ENCODE measurements around the gene MAP1LC3B. TPM values are rescaled to one million over a fixed set of nuclear protein-coding genes. Genes with fewer than 3 reads are reported as not detected.

Gene MAP1LC3B
- total RNA-seq, 1 donor, result 44.5 TPM

GRCh38 chr16:87407511-87408112 lies 15.5 kb downstream of the MAP1LC3B start:
- Histone ChIP-seq H3K9me3 (ENCODE audit: low read depth, low read length) (no peaks in the 10 kb centered on the region), H3K4me1 (ENCODE audit: insufficient read depth, low read length) (no peaks in the 10 kb centered on the region), H3K4me2 (ENCODE audit: insufficient read depth, low read length) (peak overlapping the region; percentile 28), H3K27me3 (ENCODE audit: insufficient read depth, low read length) (no peaks in the 10 kb centered on the region), H3K4me3 (ENCODE audit: insufficient read depth, low read length) (no peak overlapping the region), H3K79me2 (ENCODE audit: insufficient read depth, low read length) (peaks cover 8% of the 10 kb centered on the region), H2AFZ (ENCODE audit: low read length) (peak overlapping the region; percentile 9), H4K20me1 (ENCODE audit: insufficient read depth, low read length) (peaks cover 9% of the 10 kb centered on the region), H3K36me3 (ENCODE audit: insufficient read depth, low read length) (peaks cover 75% of the 10 kb centered on the region), H3K27ac (ENCODE audit: low read depth, low read length) (peak overlapping the region; percentile 12)
- DNase-seq (ENCODE audit: insufficient read length, low spot score, missing footprints), result no peak
- no peak for TF ChIP-seq CTCF (IDR thresholded peaks at IDR 0.05; ENCODE audit: extremely low read depth, low read depth, low read length)

- H4K20me1 ChIP-seq (ENCODE audit: insufficient read depth, low read length), result peaks cover 6% of the 10 kb centered on the region
- H3K4me3 ChIP-seq (ENCODE audit: insufficient read depth, low read length), result no peak overlapping the region
- no peak for TF ChIP-seq CTCF (IDR thresholded peaks at IDR 0.05; ENCODE audit: extremely low read depth, low read depth, low read length)
- H3K9me3 ChIP-seq (ENCODE audit: low read depth, low read length), result no peaks in the 10 kb centered on the region
- H3K36me3 ChIP-seq (ENCODE audit: insufficient read depth, low read length), result peaks cover 66% of the 10 kb centered on the region
- no peak overlapping the region for H3K4me2 ChIP-seq (ENCODE audit: insufficient read depth, low read length)
- peaks cover 8% of the 10 kb centered on the region for H3K79me2 ChIP-seq (ENCODE audit: insufficient read depth, low read length)
- no peaks in the 10 kb centered on the region for H3K4me1 ChIP-seq (ENCODE audit: insufficient read depth, low read length)
- H3K27me3 ChIP-seq (ENCODE audit: insufficient read depth, low read length), result no peaks in the 10 kb centered on the region
- no peak overlapping the region for H2AFZ ChIP-seq (ENCODE audit: low read length)
- no peak for DNase-seq (ENCODE audit: insufficient read length, low spot score, missing footprints)
- H3K27ac ChIP-seq (ENCODE audit: low read depth, low read length), result no peak overlapping the region
Measured at GRCh38 chr16:87409153-87409552, 17.0 kb downstream of the MAP1LC3B start.

- Histone ChIP-seq H3K27ac (ENCODE audit: low read depth, low read length) (no peak overlapping the region), H2AFZ (ENCODE audit: low read length) (no peak overlapping the region), H3K79me2 (ENCODE audit: insufficient read depth, low read length) (peaks cover 7% of the 10 kb centered on the region), H3K4me1 (ENCODE audit: insufficient read depth, low read length) (no peaks in the 10 kb centered on the region), H3K4me2 (ENCODE audit: insufficient read depth, low read length) (no peak overlapping the region), H4K20me1 (ENCODE audit: insufficient read depth, low read length) (peaks cover 6% of the 10 kb centered on the region), H3K9me3 (ENCODE audit: low read depth, low read length) (no peaks in the 10 kb centered on the region), H3K27me3 (ENCODE audit: insufficient read depth, low read length) (no peaks in the 10 kb centered on the region), H3K36me3 (ENCODE audit: insufficient read depth, low read length) (peaks cover 60% of the 10 kb centered on the region), H3K4me3 (ENCODE audit: insufficient read depth, low read length) (no peak overlapping the region)
- no peak for DNase-seq (ENCODE audit: insufficient read length, low spot score, missing footprints)
- TF ChIP-seq CTCF (IDR thresholded peaks at IDR 0.05; ENCODE audit: extremely low read depth, low read depth, low read length), result no peak
Measured at GRCh38 chr16:87409781-87410180, 17.6 kb downstream of the MAP1LC3B start.

- Histone ChIP-seq H3K79me2 (ENCODE audit: insufficient read depth, low read length) (peaks cover 5% of the 10 kb centered on the region), H3K4me3 (ENCODE audit: insufficient read depth, low read length) (no peak overlapping the region), H3K27me3 (ENCODE audit: insufficient read depth, low read length) (no peaks in the 10 kb centered on the region), H4K20me1 (ENCODE audit: insufficient read depth, low read length) (peaks cover 6% of the 10 kb centered on the region), H3K4me2 (ENCODE audit: insufficient read depth, low read length) (no peak overlapping the region), H3K9me3 (ENCODE audit: low read depth, low read length) (no peaks in the 10 kb centered on the region), H3K36me3 (ENCODE audit: insufficient read depth, low read length) (peaks cover 57% of the 10 kb centered on the region), H2AFZ (ENCODE audit: low read length) (no peak overlapping the region), H3K4me1 (ENCODE audit: insufficient read depth, low read length) (no peaks in the 10 kb centered on the region), H3K27ac (ENCODE audit: low read depth, low read length) (no peak overlapping the region)
- TF ChIP-seq CTCF (IDR thresholded peaks at IDR 0.05; ENCODE audit: extremely low read depth, low read depth, low read length), result no peak
- DNase-seq (ENCODE audit: insufficient read length, low spot score, missing footprints), result no peak
Measured at GRCh38 chr16:87410530-87410929, 18.4 kb downstream of the MAP1LC3B start.
